SIG-M5 (cell line): ENCODE data around the gene GSC2.

Experiments
- DNase-seq: peaks from one replicate; lab custom pipeline; 2025; lab: John Stamatoyannopoulos, UW

GSC2 gene

GRCh38 chr22:19119949-19120348 lies 30.1 kb downstream of the GSC2 start:
- DNase-seq = no peak

GRCh38 chr22:19118329-19118880 lies 31.7 kb downstream of the GSC2 start:
- no peak for DNase-seq

- DNase-seq = no peak
These were observed 33.0 kb downstream of the GSC2 start for GRCh38 chr22:19117111-19117512.

- DNase-seq = no peak
These were observed 34.5 kb downstream of the GSC2 start for GRCh38 chr22:19115628-19116027.

- DNase-seq = no peak
These were observed 35.0 kb downstream of the GSC2 start for GRCh38 chr22:19114984-19115552.

GRCh38 chr22:19113429-19113828 lies 36.7 kb downstream of the GSC2 start:
- DNase-seq = no peak

- no peak for DNase-seq
These were observed 38.5 kb downstream of the GSC2 start for GRCh38 chr22:19111584-19111983.

GRCh38 chr22:19111140-19111539 lies 39.0 kb downstream of the GSC2 start:
- no peak for DNase-seq

- DNase-seq = no peak
These were observed 39.4 kb downstream of the GSC2 start for GRCh38 chr22:19110646-19111045.

GRCh38 chr22:19110064-19110458 lies 40.0 kb downstream of the GSC2 start:
- no peak for DNase-seq

GRCh38 chr22:19109198-19110063 lies 40.7 kb downstream of the GSC2 start:
- peak; percentile 94 for DNase-seq

GRCh38 chr22:19108807-19109197 lies 41.3 kb downstream of the GSC2 start:
- DNase-seq = no peak

GRCh38 chr22:19107730-19108074 lies 42.4 kb downstream of the GSC2 start:
- DNase-seq = no peak

- DNase-seq = no peak
These were observed 43.0 kb downstream of the GSC2 start for GRCh38 chr22:19106886-19107729.

GRCh38 chr22:19105867-19106802 lies 44.0 kb downstream of the GSC2 start:
- no peak for DNase-seq

- no peak for DNase-seq
These were observed 44.6 kb downstream of the GSC2 start for GRCh38 chr22:19105456-19105855.

GRCh38 chr22:19103880-19104821 lies 45.9 kb downstream of the GSC2 start:
- DNase-seq = no peak

GRCh38 chr22:19098157-19098556 lies 51.9 kb downstream of the GSC2 start:
- DNase-seq = no peak

- DNase-seq = no peak
These were observed 52.6 kb downstream of the GSC2 start for GRCh38 chr22:19097518-19097917.
